CD4-positive, alpha-beta T cell treated with Interleukin-15 for 4 hours (primary cell): ENCODE data around the gene SLC16A10.
"Not testable (repeated sequence)": the region's sequence is repeated elsewhere in the genome, so short reads cannot be mapped to it uniquely, and the experiment has no call there.

Source experiments
- DNase-seq: peaks from one replicate; pipeline ENCODE4 v3.0.0-alpha.2; 2020; ENCODE audit warnings: low spot score

SLC16A10 gene

DNA sequence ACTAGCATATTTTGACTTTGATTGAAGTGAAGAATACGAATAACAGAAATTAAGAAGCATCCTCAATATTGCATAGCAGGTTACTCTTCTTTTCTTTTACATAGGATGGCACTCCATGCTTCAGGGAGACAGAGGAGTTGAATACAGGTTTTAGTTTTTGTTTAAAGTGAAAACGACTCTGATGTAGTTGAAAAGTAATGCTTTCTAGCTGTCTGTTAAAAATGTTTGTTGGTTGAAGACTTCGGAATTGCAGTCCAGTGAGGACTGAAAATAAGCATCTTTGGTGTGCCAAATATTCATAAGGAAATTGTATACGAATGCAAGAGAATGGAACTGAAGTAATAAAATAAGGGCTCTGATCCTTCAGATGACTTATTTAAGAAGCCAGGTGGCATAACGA is 618 bp upstream of the SLC16A10 start:
- no peak for DNase-seq

DNA sequence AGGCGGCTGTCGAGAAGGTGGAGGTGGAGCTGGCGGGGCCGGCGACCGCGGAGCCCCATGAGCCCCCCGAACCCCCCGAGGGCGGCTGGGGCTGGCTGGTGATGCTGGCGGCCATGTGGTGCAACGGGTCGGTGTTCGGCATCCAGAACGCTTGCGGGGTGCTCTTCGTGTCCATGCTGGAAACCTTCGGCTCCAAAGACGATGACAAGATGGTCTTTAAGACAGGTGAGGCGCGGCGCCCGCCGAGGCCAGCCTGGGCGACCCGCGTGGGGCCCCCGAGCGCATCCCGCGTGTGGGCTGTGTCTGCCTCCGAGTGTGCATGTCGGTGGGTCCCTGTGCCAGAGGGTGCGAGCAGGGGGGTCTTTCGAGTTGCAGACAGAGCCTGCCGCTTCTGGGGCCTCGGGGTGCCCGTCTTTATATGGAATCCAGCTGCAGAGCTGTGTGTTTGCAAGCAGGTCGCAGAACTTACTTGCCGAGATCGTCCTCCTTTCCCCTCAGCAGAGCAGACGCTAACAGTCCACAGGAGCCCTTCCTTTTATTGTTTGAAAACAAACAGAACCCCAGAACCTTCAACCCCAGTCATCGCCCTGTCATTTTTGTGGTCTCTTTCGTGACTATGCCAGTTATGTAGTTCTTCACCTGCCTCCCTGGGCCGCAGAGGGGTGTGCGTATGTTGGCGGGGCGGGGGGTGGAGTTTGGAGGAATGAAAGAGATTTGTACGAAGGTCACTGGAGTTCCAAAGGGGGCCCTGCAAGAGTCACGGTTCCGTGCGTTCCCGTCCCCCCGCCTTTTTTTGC is 766 bp downstream of the SLC16A10 start:
- DNase-seq, result peak; percentile 47

DNA sequence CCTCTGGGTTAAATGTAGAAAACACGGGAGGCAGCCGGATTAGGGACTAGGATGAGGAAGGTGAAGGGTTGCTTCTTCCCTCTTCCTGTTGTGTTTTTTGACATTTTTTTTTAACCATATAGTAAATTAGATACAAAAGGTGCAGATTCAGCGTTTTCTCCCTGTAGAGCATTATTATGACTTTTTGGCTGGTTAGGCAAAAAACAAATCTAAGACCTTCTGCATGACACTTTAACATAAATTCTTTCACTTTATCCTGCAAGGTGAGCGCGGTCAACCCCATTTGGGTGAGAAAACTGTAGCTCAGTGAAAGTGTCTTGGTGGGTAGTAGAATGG is 1.3 kb downstream of the SLC16A10 start:
- DNase-seq, result no peak

DNA sequence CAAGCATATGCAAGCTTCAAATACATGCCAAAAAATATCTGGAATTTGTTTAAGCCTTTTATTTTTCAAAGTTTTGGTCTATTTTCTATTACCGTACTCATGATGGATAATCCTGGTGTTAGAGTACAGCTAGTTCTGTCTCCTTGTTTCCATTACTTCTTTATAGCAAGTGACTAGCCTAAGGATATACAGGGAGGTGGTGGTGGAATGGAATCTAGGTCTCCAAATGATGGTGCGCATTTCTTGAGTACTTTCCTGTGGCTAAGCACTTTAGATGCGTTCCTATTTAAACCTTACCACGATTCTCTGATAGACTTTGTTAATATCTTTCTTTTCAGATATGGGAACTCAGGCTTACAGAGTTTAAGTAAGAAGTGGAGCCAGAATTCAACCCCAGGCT is 3.5 kb downstream of the SLC16A10 start:
- no peak for DNase-seq

DNA sequence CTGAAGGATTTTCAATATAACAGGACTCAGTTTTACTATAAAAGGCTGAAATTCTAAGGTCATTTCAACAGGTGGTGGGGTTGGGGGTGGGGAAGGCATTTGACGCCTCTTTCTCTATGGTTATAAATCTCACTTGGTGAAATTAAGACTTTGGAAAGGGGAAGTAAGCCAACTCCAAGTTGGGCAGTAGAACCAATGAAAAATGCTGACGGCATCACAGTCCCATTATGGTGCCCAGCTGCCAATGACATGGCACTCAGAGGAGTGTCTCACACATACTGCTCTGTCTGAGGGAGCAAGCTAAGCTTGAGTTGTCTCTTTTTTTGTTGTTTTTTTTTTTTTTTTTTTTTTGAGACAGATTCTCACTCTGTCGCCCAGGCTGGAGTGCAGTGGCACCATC is 4.7 kb downstream of the SLC16A10 start:
- no peak for DNase-seq

DNA sequence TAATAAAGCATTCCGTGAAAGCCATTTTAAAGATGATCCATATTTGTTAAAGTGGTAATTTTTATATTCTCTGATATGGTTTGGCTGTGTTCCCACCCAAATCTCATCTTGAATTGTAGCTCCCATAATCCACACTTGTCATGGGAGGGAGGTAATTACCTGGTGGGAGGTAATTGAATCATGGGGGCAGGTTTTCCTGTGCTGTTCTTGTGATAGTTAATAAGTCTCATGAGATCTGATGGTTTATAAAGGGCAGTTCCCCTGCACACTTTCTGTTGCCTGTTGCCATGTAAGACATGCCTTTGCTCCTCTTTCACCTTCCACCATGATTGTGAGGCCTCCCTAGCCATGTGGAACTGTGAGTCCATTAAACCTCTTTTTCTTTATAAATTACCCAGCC is 8.2 kb downstream of the SLC16A10 start:
- DNase-seq, result not testable (repeated sequence)

DNA sequence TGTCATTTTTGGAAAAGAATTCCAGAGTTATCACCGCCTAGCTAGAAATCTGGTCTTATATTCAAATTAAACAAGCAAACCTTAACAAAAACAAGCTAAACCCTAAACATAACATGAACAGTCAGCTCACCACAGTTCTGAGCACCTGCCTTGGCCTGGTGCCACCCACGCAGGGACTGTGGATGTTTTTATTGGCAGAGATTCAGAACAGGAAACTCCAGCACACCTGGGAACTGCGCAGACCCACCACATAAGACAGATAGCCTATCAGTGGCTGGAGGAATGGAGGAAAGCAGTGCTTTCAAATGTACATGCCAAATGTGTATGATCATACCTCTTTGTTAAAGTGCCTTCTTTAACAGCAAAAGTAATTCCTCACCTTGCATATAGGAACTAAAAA is 8.9 kb downstream of the SLC16A10 start:
- DNase-seq, result peak; percentile 27

DNA sequence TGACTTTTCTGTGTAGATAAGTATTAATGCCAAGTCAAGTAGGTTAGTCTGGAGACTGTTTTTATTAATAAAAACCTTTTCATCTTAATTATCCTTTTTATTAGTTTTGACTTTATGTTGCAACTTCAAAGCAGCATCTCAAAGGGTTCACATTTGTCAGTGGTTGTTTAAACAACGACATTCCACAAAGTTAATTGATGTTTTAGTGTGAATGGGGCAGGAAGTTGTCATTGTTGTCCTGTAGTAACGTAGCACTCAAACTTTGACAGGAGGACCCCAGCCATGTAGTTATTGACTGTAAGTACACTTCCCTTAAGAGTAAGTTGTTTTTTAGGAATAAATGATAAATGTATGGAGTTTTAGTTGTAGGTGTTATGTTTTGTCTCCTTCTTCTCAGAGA is 11.3 kb downstream of the SLC16A10 start:
- no peak for DNase-seq

DNA sequence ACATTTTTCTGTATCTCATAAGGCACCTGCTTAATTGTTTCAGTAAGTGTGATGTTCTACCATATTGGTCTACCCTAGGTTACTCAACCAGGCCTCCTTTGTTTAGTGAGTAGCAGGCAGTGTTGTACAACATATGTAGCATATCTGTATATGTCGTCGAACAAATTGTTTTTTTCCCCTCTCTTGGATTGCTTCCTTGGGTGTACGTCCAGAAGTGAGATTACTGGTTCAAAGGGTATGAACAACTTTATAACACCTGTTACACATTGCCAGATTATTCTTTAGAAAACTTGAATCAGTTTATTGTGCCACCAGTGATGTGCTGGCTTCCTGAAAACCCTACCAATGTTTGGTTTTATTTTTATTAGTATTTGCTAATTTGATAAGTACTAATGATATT is 14.7 kb downstream of the SLC16A10 start:
- DNase-seq, result no peak

DNA sequence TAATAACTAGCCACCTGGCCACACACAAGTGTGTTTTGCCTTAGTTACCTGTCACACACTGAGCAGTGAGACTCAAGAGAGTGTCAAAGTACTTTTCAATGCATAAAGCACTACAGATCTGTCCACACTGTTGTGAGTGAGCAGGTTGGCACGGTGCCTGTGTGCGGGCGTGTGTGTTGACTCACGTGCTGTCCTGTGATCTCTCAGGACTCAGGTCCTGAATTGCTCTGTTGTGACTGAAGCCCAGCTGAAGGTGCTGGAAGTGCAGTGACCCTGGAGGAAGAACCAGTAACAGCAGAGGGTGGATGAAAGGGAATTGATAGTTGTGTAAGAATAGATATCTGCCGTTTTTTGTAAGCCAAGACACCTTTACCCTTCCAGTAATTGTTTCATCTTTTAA is 18.3 kb downstream of the SLC16A10 start:
- no peak for DNase-seq

DNA sequence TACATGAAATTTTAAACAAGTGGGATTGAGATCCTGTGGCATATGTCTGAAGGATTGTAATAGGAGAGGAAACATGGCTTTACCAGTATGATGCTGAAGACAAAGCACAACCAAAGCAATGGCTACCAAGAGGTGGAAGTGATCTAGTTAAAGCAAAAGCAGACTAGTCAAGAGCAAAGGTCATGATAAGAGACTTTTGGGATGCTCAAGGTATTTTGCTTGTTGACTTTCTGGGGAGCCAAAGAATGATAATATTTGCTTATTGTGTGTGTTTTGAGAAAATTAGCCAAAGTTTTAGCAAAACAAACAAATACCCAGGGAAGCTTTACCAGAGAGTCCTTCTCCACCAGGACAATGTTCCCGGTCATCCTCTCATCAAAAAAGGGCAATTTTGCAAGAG is 20.3 kb downstream of the SLC16A10 start:
- no peak for DNase-seq

DNA sequence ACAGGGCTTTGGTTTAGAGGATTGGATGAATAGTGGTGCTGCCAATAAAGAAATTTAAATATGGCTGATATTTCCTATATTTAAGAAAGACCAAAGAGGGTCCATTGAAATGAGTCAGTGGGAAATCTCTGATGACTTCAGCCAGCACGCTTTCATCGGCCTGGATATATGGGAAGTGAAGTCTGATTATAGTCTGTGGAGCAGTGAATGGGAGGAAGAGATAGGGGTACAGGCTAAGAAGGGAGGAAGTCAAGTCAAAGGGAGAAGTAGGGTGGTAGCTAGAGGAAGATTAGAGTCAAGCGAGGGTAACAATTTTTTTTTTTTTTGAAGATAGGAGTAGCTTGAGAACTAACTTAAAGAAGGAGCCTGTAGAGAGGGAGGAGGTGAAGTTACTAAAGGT is 22.7 kb downstream of the SLC16A10 start:
- no peak for DNase-seq

DNA sequence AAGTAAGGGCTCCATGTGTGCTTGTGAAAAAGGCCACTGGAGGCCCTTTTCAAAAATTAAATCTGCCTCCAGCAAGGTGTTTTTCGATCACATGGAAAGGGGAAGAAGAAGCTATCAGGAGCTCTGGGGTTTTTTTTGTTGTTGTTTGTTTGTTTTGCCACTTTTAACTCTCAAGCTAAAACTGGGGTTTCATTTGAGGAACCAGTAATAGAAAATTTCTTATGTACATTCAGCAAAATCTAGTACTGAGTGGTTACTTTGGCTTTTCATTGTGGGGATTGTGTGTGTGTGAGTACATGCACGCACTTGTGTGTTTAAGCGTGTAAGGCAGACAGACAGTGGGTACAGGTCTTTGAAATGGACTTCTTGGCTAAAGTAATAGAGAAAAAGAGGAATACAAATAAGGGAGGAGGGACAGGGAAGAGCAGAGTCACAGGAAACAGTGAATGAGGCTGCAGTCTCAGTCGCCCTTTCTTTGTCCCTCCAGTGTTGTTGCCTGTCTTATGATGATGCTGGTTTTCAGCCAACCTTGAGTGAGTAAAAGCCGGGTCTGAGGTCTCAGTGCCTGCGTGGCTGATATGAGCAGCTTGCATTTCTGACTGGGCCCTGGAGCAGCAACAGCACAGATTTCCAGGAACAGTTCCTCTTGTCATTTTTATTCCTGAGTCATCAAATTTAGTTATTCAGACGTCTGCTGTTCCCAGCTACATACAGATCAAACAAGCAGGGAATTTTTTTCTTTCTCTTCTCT is 26.2 kb downstream of the SLC16A10 start:
- DNase-seq, result peak; percentile 45

DNA sequence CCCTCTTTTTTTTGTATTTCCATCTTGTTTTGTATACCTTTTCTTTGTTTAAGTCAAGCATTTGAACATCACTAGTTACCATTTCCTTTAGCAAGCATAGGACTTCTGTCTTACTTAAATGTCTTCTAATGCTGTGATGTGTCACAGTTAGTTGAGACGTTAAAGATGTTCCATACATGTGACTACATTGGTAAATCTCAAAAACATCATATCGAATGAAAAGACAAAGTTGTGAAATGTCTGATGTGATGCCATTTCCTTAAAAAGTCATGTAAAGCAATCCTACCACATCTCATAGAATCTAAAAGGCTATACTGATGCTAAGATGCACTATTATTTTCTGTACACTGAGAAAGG is 26.8 kb downstream of the SLC16A10 start:
- no peak for DNase-seq

DNA sequence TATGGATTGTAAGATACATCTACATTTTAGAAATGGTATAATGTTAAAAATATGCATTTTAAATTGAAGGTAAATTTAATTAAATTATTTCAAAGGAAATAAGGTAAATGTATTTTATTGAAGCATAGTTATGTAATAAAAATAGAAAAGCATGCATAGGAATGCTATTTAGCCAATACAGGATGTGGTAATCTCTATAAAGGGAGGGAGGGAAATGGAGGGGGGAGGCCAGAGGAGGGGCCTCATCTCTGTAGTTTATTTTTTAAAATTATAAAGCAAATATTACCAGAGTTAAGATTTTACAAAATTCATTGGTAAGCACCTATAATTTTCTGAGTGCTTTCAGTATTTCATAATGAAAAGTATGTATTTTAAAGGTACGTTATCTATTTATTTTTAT is 27.2 kb downstream of the SLC16A10 start:
- no peak for DNase-seq

DNA sequence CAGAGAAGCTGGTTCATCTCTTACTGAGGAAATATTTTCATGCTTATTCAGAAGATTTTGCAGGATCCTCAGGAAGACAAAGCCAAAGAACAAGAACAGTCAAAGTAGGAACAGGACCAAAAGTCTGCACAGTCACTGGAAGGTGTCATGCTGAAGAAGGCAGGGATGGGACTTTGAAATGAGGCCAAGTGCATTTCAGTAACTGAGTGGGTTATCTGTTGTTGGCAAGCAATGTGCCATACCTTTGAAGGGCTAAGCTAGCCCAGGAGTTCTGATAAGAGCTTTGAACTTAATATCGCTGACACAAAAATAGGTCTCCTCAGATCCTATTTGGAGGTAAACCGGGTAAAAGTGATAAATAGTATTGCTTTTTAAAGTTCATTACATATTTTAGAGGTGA is 31.5 kb downstream of the SLC16A10 start:
- DNase-seq, result no peak

DNA sequence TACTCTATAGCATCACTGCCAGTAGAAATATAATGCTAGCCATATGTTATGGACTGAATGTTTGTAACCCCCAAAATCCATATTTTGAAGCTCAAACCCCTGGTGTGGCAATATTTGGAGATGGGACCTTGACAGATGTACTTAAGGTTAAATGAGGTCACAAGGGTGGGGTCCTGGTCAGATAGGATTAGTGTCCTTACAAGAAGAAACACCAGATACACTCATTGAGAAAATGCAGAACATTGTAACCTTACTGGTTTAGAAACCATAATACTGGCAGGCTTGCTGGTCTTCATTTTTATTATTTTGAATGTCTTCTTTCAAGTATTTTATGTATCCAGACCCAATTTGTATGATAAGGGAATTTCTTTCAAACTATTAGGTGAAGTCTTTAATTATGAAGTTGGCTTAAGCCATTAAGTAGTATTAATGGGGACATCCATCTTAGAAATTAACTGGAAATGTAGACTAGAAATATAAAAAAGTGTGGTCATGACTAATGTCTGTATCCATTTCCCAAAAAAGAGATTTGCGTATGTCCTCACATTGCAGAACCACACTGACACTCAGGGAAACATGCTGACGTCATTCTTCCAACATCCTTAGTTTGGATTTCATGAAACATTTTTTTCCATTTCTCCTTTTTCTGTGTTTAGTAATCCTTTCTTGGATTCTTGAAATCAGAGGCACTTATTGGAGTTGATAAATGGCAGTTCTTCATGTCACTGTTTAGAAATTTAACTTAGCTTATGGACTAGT is 32.4 kb downstream of the SLC16A10 start:
- DNase-seq, result no peak

DNA sequence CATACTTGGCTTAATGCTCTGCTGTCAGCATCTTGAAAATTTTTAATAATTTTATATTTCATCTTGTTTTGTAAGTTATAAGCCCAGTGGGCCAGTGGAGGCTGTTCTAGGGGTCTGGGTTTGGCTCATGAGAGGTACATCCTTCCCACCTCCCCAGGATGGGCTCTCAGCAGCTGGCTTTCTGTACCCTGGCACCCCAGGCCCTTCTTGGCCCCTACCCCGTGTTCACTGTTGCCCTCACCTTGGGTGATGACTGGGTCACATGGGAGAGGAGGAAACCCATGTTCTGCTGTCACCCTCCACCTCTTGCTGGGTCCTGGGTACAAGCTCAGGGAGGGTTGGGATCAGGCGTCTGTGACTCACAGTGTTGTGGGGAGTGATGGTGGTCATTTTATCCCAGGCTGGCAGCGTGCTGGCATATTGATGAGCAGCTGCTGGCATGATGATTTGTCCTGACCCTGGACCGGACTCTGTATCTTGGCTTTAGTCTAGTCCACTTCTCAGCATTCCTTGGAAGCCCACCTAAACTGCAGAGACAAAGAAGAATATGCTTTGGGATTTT is 34.6 kb downstream of the SLC16A10 start:
- no peak for DNase-seq

DNA sequence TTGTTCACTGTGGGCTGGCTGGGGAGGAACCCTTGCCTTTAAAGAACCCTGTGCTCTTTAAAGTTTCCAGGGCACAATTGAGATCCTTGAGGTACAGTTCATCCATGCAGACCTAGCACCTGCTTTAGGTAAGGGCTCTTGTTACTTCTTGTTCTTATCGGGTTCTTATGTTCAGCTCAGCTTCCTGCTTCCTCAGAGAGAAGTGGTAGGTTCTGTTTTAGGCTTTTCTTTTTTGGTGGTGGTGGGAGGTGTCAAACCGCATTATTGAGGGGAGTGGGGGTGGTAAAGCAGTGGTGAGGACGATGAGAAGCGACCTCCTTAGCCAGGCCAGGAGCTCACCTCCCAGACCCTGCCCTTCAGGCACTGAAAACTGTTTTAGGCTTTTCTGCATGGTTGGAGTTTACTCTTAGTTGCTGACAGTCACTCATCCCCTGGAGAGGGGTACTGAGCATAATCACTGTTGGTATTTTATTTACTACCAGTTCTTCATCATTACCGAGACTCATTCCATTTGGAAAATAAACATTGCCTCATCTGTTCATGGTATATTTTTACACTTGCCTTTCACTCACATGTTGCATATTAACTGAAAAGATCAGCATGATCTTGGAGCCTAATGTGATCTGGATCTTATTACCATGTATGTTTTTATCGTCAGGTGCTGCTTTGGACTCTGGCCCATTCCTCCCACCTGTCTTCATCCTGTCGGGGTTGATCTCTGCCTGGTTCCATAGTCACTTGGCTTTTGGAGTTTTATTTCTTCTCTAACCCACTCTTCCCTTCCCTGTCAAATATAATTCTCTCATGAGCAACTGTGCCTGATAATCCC is 35.4 kb downstream of the SLC16A10 start:
- no peak for DNase-seq

DNA sequence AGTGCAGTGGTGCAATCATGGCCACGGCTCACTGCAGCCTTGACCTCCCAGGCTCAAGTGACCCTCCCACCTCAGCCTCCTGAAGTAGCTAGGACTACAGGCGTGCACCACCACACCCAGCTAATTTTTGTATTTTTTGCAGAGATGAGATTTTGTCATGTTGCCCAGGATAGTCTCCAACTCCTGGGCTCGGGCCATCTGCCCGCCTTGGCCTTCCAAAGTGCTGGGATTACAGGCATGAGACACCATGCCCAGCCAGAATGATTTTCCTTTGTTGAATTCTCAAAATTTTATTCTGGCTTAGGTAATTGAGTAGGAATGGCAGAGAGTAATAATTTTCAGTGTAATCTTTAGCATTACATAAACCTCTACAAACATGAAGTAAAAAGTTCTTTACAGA is 37.1 kb downstream of the SLC16A10 start:
- DNase-seq, result no peak

DNA sequence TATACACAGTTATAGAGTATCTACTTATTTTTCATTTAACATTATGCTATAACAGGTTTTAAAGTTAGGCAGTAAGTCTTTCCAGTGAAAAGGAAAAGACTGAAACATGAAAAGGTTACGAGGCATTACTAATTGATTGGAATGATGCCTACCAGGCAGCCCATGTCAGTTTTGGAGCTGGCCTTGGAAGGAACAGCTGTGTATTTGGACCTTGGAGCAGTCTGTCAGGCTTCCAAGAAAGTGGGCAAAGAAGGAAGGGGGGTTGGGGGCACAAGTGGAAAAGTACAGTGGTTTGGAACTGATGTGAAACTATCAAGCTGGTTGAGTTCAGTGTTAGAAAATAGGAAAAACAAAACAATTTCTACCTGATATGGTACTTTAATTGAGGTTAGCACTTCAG is 41.7 kb downstream of the SLC16A10 start:
- DNase-seq, result no peak

DNA sequence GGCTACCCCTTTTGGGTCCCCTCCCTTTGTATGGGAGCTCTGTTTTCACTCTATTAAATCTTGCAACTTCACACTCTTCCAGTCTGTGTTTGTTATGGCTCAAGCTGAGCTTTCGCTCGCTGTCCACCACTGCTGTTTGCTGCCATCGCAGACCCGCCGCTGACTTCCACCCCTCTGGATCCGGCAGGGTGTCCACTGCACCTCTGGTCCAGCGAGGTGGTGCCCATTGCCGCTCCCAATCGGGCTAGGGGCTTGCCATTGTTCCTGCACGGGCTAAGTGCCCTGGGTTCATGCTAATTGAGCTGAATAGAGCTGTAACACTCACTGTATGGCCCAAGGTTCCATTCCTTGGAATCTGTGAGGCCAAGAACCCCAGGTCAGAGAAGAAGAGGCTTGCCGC is 43.7 kb downstream of the SLC16A10 start:
- DNase-seq, result not testable (repeated sequence)
